Sigmoid colon (tissue), 7 donors: Measurements from ENCODE around the gene KLRD1. TPM values are rescaled to one million over a fixed set of nuclear protein-coding genes. Genes with fewer than 3 reads are reported as not detected.

Experiments
- DNase-seq: peaks from one replicate; pipeline ENCODE4 v3.0.0-alpha.2; 2019
- H3K27ac ChIP-seq, 4 donors: fragments of 200-600 bp; sonication (generic); one replicate each; pipeline ENCODE4 v1.5.1; 2016 to 2019; ENCODE audit warnings: mild to moderate bottlenecking in 1 of 4
- H3K27me3 ChIP-seq, 3 donors: fragments of 200-600 bp; sonication (generic); one replicate each; pipeline ENCODE4 v1.5.1; 2019; ENCODE audit warnings: mild to moderate bottlenecking in 1 of 3
- H3K36me3 ChIP-seq, 4 donors: fragments of 200-600 bp; sonication (generic); one replicate each; pipeline ENCODE4 v1.5.1; 2016 to 2019
- H3K4me1 ChIP-seq, 4 donors: fragments of 200-600 bp; sonication (generic); one replicate each; pipeline ENCODE4 v1.5.1; 2017 to 2019
- H3K4me3 ChIP-seq, 4 donors: fragments of 200-600 bp; sonication (generic); one replicate each; pipeline ENCODE4 v1.5.1; 2017 to 2019; ENCODE audit warnings: mild to moderate bottlenecking in 2 of 4, moderate library complexity in 1 of 4
- H3K9me3 ChIP-seq, 4 donors: fragments of 200-600 bp in 3 of 4; sonication (generic) in 3 of 4; one replicate each; pipeline versions ENCODE4 v1.5.1 to v1.6.1; 2013 to 2019
- EP300 ChIP-seq, 4 donors: sonication (generic); formaldehyde crosslinking; IDR thresholded peaks; one replicate each; pipeline ENCODE4 v1.6.1; 2017; ENCODE audit warnings: antibody characterized with exemption in 4 of 4
- POLR2A ChIP-seq, 2 donors: fragments of 450-650 bp; IDR thresholded peaks; one replicate each; pipeline ENCODE4 v1.6.1; 2016; ENCODE audit warnings: antibody characterized with exemption in 2 of 2, mild to moderate bottlenecking in 2 of 2, moderate library complexity in 2 of 2
- POLR2AphosphoS5 ChIP-seq, 4 donors: sonication (generic); formaldehyde crosslinking; IDR thresholded peaks; one replicate each; pipeline ENCODE4 v1.6.1; 2017; ENCODE audit warnings: antibody characterized with exemption in 4 of 4
- WGBS, 2 donors: extraction: QIAGEN DNeasy Blood & Tissue Kit; methylation state at CpG; one replicate each; pipeline ENCODE4 v1.1.7; 2013; 5-methylcytosine and 5-hydroxymethylcytosine counted together
- intact Hi-C: fragments of 100-400 bp; cut with DNase I; formaldehyde crosslinking; loops from one replicate; pipeline ENCODE4 v1.15.1; 2023
- polyA plus RNA-seq, 3 donors: library from polyadenylated mRNA; stranded (reverse); fragments of 200-250 nt; gene quantifications; one replicate each; pipeline ENCODE4 v1.2.3, GENCODE V29; 2013
- total RNA-seq, 4 donors: library from RNA; depleted of rRNA; stranded (reverse); fragments of >200 nt; gene quantifications; one replicate each; pipeline ENCODE4 v1.1.0, GENCODE V29; 2016
- TF ChIP-seq, protein P1 (sequence below), 4 experiments: fragments of 450-650 bp in 3 of 4; fragments of 200-600 bp in 1 of 4; IDR thresholded peaks; one replicate each; pipeline ENCODE4 v1.5.1; 2016 to 2019; ENCODE audit warnings: antibody characterized with exemption in 4 of 4, mild to moderate bottlenecking in 3 of 4, moderate library complexity in 2 of 4
- donor health status: healthy with polysubstance abuse.
- donor health status: Bipolar disorder and iron deficiency.
- donor health status: healthy.

Gene KLRD1
- total and polyA plus RNA-seq, 7 donors, result 0.54 to 3.6 (median 1.2) TPM; not detected in 1

- intact Hi-C loops, result loop anchor here (5.0 to 10.0 kb wide), 3 partner anchors 251 to 813 kb away; partner anchors contain the start of genes MAGOHB, SMIM10L1 and YBX3
- H3K27ac ChIP-seq, result no peak overlapping the region
- 69 to 77% methylated on average over 4 of the region's 4 CpGs for WGBS, 2 donors
These were observed 54.0 kb downstream of the KLRD1 start for GRCh38 chr12:10361622-10362021.

DNA sequence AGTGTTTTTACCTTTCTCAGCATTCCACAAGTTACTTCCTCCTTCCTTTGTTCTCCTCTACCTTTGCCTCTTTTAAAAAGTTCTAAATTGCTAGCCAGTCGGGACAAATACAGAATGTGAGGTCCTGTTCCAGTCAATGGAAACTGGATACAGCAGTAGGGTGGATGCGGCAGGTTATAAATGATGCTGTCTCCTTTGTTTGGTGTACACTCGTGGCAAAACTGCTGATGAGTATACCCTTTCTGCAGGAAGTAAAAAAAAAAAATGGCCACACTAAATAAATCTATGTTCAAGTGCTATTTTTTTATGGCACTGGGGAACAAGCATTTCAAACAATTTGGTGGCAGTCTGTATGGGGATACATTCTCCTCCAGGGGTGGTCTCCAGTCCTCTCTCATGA lies 54.7 kb downstream of the KLRD1 start:
- intact Hi-C loops, result loop anchor here (5.0 to 10.0 kb wide), 3 partner anchors 250 to 812 kb away; partner anchors contain the start of genes MAGOHB, SMIM10L1 and YBX3
- H3K4me1 ChIP-seq, result peaks cover 0 to 35% (median 31%) of the 10 kb centered on the region in 4 donors
- H3K36me3 ChIP-seq, result no peaks in the 10 kb centered on the region
- peak overlapping the region; percentile 89 to 94 (median 90) for H3K27ac ChIP-seq
- peak overlapping the region in 2 of 4 donors; percentile 9 to 57 for H3K4me3 ChIP-seq
- DNase-seq, result no peak
- TF ChIP-seq EP300 (IDR thresholded peaks at IDR 0.05), result no peak
- TF ChIP-seq, protein P1, sequence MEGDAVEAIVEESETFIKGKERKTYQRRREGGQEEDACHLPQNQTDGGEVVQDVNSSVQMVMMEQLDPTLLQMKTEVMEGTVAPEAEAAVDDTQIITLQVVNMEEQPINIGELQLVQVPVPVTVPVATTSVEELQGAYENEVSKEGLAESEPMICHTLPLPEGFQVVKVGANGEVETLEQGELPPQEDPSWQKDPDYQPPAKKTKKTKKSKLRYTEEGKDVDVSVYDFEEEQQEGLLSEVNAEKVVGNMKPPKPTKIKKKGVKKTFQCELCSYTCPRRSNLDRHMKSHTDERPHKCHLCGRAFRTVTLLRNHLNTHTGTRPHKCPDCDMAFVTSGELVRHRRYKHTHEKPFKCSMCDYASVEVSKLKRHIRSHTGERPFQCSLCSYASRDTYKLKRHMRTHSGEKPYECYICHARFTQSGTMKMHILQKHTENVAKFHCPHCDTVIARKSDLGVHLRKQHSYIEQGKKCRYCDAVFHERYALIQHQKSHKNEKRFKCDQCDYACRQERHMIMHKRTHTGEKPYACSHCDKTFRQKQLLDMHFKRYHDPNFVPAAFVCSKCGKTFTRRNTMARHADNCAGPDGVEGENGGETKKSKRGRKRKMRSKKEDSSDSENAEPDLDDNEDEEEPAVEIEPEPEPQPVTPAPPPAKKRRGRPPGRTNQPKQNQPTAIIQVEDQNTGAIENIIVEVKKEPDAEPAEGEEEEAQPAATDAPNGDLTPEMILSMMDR (IDR thresholded peaks at IDR 0.05), result no peak
- TF ChIP-seq POLR2AphosphoS5 (IDR thresholded peaks at IDR 0.05), result no peak
- TF ChIP-seq POLR2A (IDR thresholded peaks at IDR 0.05), result no peak
- no peaks in the 10 kb centered on the region for H3K27me3 ChIP-seq
- no peaks in the 10 kb centered on the region for H3K9me3 ChIP-seq
- WGBS, 2 donors, result 20 to 39% methylated on average over 3 of the region's 3 CpGs

More at GRCh38 chr12:10361622-10362021, 54.0 kb downstream of the KLRD1 start:
- no peaks in the 10 kb centered on the region for H3K9me3 ChIP-seq
- no peaks in the 10 kb centered on the region for H3K27me3 ChIP-seq
- no peak overlapping the region for H3K4me3 ChIP-seq
- peaks cover 0 to 33% (median 28%) of the 10 kb centered on the region in 4 donors for H3K4me1 ChIP-seq
- DNase-seq, result no peak
- H3K36me3 ChIP-seq, result no peaks in the 10 kb centered on the region
- TF ChIP-seq POLR2AphosphoS5 (IDR thresholded peaks at IDR 0.05) (no peak), POLR2A (IDR thresholded peaks at IDR 0.05) (no peak), EP300 (IDR thresholded peaks at IDR 0.05) (no peak)
- TF ChIP-seq, protein P1 (IDR thresholded peaks at IDR 0.05), result no peak

GRCh38 chr12:10362828-10363657 lies 55.4 kb downstream of the KLRD1 start:
- no peaks in the 10 kb centered on the region for H3K36me3 ChIP-seq
- no peaks in the 10 kb centered on the region for H3K27me3 ChIP-seq
- no peak for DNase-seq
- no peaks in the 10 kb centered on the region for H3K9me3 ChIP-seq
- WGBS, 2 donors, result 19 to 40% methylated on average over 9 of the region's 9 CpGs
- intact Hi-C loops, result loop anchor here (5.0 to 10.0 kb wide), 3 partner anchors 249 to 812 kb away; partner anchors contain the start of genes MAGOHB, SMIM10L1 and YBX3
- peak overlapping the region; percentile 89 to 94 (median 90) for H3K27ac ChIP-seq
- peaks cover 0 to 35% (median 31%) of the 10 kb centered on the region in 4 donors for H3K4me1 ChIP-seq
- H3K4me3 ChIP-seq, result peak overlapping the region in 3 of 4 donors; percentile 7 to 61 (median 57)
- no peak for TF ChIP-seq POLR2AphosphoS5 (IDR thresholded peaks at IDR 0.05)
- no peak for TF ChIP-seq POLR2A (IDR thresholded peaks at IDR 0.05)
- TF ChIP-seq, protein P1 (IDR thresholded peaks at IDR 0.05), result no peak
- no peak for TF ChIP-seq EP300 (IDR thresholded peaks at IDR 0.05)

- intact Hi-C loops, result loop anchor here (5.0 to 10.0 kb wide), 3 partner anchors 249 to 811 kb away; partner anchors contain the start of genes MAGOHB, SMIM10L1 and YBX3
- Histone ChIP-seq H3K9me3 (no peaks in the 10 kb centered on the region), H3K27me3 (no peaks in the 10 kb centered on the region), H3K4me1 (peaks cover 0 to 35% (median 31%) of the 10 kb centered on the region in 4 donors), H3K4me3 (peak overlapping the region; percentile 45 to 65 (median 59)), H3K36me3 (no peaks in the 10 kb centered on the region), H3K27ac (peak overlapping the region; percentile 89 to 94 (median 90))
- WGBS, 2 donors, result 18 to 57% methylated on average over 5 of the region's 5 CpGs
- TF ChIP-seq POLR2AphosphoS5 (IDR thresholded peaks at IDR 0.05) (no peak), POLR2A (IDR thresholded peaks at IDR 0.05) (no peak), EP300 (IDR thresholded peaks at IDR 0.05) (no peak)
- TF ChIP-seq, protein P1 (IDR thresholded peaks at IDR 0.05), result no peak
- DNase-seq, result no peak
These were observed 55.9 kb downstream of the KLRD1 start for GRCh38 chr12:10363658-10363913.
